ENCODE results near the gene CACNA2D4.

CACNA2D4 gene

DNA sequence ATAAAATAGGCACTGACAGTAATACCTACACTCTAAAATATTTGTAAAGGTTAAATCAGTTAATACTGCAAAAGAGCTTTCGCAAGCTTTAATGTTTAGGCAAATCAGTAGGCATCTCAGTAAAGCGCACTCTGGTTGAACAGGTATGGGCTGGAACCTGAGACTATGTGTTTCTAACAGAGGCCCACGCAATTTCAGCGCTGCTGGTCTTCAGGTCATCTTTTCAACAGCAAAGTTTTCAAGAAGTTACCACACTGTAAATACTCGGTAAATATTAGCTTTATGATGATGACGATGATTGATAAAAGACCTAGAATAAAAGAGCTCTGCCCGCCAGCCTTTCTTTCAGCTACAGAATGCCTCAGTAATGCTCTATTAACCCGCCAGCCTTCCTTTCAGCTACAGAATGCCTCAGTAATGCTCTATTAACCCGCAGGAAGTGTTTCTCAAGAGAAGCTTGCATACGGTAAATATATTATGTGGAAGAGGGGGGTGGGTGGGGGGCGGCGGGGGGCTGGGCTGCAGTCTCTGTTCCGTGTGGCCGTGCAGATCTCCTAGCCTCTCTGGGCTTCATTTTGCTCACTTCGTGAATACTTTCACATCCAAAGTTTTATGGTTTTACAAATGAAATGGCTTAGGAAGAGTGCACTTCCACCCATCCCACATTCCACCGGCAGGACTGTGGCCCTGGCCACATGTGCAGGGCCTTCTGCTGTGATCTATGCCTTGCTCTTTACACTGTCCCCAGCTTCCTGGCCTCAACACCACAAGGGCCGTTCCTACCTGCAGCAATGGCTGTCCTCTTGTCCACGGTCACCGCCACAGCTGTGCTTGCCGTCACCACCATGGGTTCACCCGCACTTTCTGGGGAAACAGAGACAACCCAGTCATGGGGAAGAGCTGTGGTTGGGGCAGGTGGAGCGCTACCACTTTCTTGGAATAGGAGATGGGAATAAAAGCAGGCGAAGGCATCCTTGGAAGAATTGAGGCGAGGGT, 78.2 kb downstream of the CACNA2D4 start:
- H3K9ac ChIP-seq (ENCODE audit: low read depth in 1 of 2, low read length in 2 of 2) = no peak overlapping the region
- H3K4me3 ChIP-seq (ENCODE audit: low read depth in 1 of 2, low read length in 2 of 2) = no peak overlapping the region
- H3K9me3 ChIP-seq (ENCODE audit: control insufficient read depth in 1 of 2, low read length in 2 of 2) = no peaks in the 10 kb centered on the region
- H3K36me3 ChIP-seq (ENCODE audit: control insufficient read depth in 1 of 2, insufficient read depth in 2 of 2, low read length in 2 of 2) = no peaks in the 10 kb centered on the region
- no peaks in the 10 kb centered on the region for H3K27me3 ChIP-seq (ENCODE audit: control insufficient read depth in 1 of 2, insufficient read depth in 2 of 2, low read length in 2 of 2)
- no peak overlapping the region for H3K27ac ChIP-seq (ENCODE audit: low read depth, low read length)
- H3K4me1 ChIP-seq (ENCODE audit: control insufficient read depth in 1 of 2, insufficient read depth in 2 of 2, low read length in 2 of 2) = no peaks in the 10 kb centered on the region

DNA sequence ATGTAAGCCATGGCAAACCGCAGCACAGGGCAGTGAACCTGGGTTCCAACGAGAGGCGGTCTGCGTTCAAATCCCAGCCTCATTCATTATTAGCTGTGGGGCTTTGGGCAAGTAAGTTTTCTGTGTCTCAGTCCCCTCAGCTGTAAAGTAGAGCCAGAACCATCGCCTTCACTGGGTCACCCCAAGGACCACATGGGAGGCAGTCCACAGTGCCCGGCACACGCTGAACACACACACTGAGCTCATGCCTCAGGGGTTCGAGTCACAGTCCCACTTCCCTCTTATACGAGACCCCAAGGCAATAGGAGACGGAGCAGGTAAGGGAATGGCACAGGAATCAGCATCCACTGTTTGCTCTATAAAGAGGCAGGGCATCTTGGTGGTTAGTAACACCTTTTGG, 79.0 kb downstream of the CACNA2D4 start:
- no peaks in the 10 kb centered on the region for H3K27me3 ChIP-seq (ENCODE audit: control insufficient read depth in 1 of 2, insufficient read depth in 2 of 2, low read length in 2 of 2)
- H3K4me3 ChIP-seq (ENCODE audit: low read depth in 1 of 2, low read length in 2 of 2) = no peak overlapping the region
- no peaks in the 10 kb centered on the region for H3K36me3 ChIP-seq (ENCODE audit: control insufficient read depth in 1 of 2, insufficient read depth in 2 of 2, low read length in 2 of 2)
- no peak overlapping the region for H3K9ac ChIP-seq (ENCODE audit: low read depth in 1 of 2, low read length in 2 of 2)
- no peaks in the 10 kb centered on the region for H3K4me1 ChIP-seq (ENCODE audit: control insufficient read depth in 1 of 2, insufficient read depth in 2 of 2, low read length in 2 of 2)
- no peaks in the 10 kb centered on the region for H3K9me3 ChIP-seq (ENCODE audit: control insufficient read depth in 1 of 2, low read length in 2 of 2)
- no peak overlapping the region for H3K27ac ChIP-seq (ENCODE audit: low read depth, low read length)

DNA sequence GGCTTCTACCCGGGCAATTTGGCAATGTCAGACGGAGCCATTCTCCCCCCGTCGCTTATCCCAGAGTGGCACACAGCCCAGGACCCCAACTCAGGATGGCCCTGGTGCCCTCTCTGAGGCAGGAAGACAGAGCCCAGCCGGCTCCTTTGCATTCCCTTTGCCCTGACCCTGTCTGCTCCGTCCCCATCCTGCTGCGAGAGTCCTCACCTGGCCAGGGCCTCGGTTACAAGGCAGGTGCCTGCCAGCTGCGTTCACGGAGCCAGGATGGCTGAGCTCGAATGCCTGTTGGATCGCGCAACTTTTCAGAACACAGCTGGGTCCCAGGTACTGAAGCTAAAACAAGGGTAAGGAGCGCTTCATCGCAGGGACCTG, 79.5 kb downstream of the CACNA2D4 start:
- Histone ChIP-seq H3K9ac (ENCODE audit: low read depth in 1 of 2, low read length in 2 of 2) (no peak overlapping the region), H3K4me3 (ENCODE audit: low read depth in 1 of 2, low read length in 2 of 2) (no peak overlapping the region), H3K9me3 (ENCODE audit: control insufficient read depth in 1 of 2, low read length in 2 of 2) (no peaks in the 10 kb centered on the region), H3K27me3 (ENCODE audit: control insufficient read depth in 1 of 2, insufficient read depth in 2 of 2, low read length in 2 of 2) (no peaks in the 10 kb centered on the region), H3K27ac (ENCODE audit: low read depth, low read length) (no peak overlapping the region), H3K4me1 (ENCODE audit: control insufficient read depth in 1 of 2, insufficient read depth in 2 of 2, low read length in 2 of 2) (no peaks in the 10 kb centered on the region), H3K36me3 (ENCODE audit: control insufficient read depth in 1 of 2, insufficient read depth in 2 of 2, low read length in 2 of 2) (no peaks in the 10 kb centered on the region)

DNA sequence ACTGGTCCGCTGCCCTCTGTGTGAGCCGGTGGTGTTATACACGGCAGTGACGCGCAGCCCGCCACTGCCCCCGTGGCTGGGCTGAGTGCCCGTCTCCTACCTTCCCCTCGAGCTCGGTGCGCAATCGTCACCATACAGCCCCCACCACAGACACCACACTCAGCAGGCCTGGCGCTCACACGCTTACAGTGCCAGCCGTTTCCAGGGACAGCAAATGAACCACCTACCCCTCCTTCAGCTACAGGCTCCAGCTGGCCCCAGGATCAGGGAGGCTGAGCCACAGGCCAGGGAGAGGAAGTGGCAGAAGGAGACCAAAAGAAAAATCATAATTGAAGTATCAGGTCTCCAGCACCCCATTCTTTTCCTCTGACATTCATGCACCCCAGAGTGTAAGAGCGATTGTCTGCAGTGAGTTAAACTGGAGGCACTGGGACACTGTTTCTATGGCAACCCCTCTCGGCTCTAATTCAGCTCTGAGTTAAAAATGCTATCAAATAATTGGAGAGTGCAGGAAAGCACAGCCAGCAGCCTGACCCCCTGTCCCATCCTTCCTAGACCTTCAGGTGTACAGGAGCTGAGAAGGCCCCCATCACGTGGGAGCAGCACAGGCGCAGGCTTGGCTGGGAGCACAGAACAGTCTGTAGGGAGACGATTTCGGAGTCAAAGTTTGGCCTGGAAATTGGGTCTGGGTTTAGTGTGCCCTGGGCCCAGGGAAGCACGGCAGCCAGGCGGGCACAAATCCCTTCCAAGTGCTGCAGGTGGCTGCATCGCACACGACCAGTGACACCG, 80.1 kb downstream of the CACNA2D4 start:
- no peaks in the 10 kb centered on the region for H3K4me1 ChIP-seq (ENCODE audit: control insufficient read depth in 1 of 2, insufficient read depth in 2 of 2, low read length in 2 of 2)
- H3K36me3 ChIP-seq (ENCODE audit: control insufficient read depth in 1 of 2, insufficient read depth in 2 of 2, low read length in 2 of 2) = no peaks in the 10 kb centered on the region
- H3K27ac ChIP-seq (ENCODE audit: low read depth, low read length) = no peak overlapping the region
- H3K9me3 ChIP-seq (ENCODE audit: control insufficient read depth in 1 of 2, low read length in 2 of 2) = no peaks in the 10 kb centered on the region
- H3K9ac ChIP-seq (ENCODE audit: low read depth in 1 of 2, low read length in 2 of 2) = no peak overlapping the region
- H3K27me3 ChIP-seq (ENCODE audit: control insufficient read depth in 1 of 2, insufficient read depth in 2 of 2, low read length in 2 of 2) = no peaks in the 10 kb centered on the region
- H3K4me3 ChIP-seq (ENCODE audit: low read depth in 1 of 2, low read length in 2 of 2) = no peak overlapping the region

DNA sequence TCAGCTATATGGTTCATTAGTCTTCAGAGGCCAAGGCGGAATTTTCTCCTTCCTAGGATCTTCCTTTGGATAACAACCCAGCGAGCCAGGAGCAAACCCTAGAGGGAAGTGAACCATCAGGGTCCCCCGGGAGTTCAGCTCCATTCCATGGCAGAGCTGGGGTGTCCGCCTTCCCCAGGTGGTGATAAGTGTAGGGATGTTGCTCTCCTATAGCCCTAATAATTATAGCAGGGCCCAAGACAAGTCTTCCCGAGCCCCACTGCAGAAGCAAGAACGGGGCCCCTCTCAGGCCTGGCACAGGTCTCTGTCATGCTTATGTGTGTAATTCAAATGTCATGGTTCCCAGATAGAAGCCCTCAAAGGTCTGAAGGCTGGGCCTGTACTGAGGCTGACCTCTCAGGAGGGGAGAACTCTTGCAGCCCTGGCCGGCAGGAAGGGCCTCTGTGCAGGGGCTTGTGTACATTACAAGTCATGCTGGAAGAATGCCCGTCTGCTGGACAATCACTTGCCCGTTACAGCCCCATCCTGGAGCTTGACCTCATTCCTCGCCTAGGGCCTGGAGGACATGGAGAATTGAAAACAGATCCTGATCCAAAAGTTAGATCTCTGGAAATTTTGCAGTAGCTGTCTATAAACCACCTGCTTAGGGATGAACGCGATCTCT, 80.8 kb downstream of the CACNA2D4 start:
- no peak overlapping the region for H3K9ac ChIP-seq (ENCODE audit: low read depth in 1 of 2, low read length in 2 of 2)

DNA sequence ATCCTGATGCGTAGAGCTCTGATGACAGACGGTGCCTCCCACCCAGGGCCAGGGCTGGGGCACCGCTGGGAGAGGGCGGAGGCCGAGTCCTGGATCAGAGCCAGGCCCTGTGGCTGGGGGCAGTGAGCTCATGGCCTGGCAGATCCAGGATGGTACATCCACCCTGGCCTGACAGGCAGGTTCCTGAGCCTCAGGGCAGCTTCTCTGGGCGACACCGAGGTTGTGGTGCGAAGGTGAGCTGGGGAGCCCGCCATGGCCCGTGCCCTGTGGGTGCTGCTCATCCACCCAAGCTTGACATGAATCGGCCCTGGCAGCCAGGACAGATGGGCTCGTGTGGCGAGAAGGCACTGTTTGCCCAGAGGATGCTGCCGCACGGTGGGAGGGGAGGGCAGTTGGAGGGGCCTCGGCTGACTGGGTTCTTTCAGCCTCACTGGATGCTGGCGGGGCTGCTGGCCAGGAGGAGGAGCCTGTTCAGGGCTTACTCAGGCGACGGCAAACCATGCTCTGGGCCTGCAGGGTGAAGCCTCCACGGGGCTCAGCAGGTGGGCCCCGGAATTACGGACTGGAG, 81.5 kb downstream of the CACNA2D4 start:
- Histone ChIP-seq H3K36me3 (ENCODE audit: control insufficient read depth in 1 of 2, insufficient read depth in 2 of 2, low read length in 2 of 2) (no peaks in the 10 kb centered on the region), H3K9me3 (ENCODE audit: control insufficient read depth in 1 of 2, low read length in 2 of 2) (no peaks in the 10 kb centered on the region), H3K27me3 (ENCODE audit: control insufficient read depth in 1 of 2, insufficient read depth in 2 of 2, low read length in 2 of 2) (peaks cover 0 to 6% of the 10 kb centered on the region in 2 donors), H3K4me3 (ENCODE audit: low read depth in 1 of 2, low read length in 2 of 2) (no peak overlapping the region), H3K9ac (ENCODE audit: low read depth in 1 of 2, low read length in 2 of 2) (no peak overlapping the region), H3K27ac (ENCODE audit: low read depth, low read length) (no peak overlapping the region), H3K4me1 (ENCODE audit: control insufficient read depth in 1 of 2, insufficient read depth in 2 of 2, low read length in 2 of 2) (no peaks in the 10 kb centered on the region)

More for the DNA sequence above, 80.8 kb downstream of the CACNA2D4 start:
- Histone ChIP-seq H3K27me3 (ENCODE audit: control insufficient read depth in 1 of 2, insufficient read depth in 2 of 2, low read length in 2 of 2) (peaks cover 0 to 6% of the 10 kb centered on the region in 2 donors), H3K36me3 (ENCODE audit: control insufficient read depth in 1 of 2, insufficient read depth in 2 of 2, low read length in 2 of 2) (no peaks in the 10 kb centered on the region), H3K4me1 (ENCODE audit: control insufficient read depth in 1 of 2, insufficient read depth in 2 of 2, low read length in 2 of 2) (no peaks in the 10 kb centered on the region), H3K9me3 (ENCODE audit: control insufficient read depth in 1 of 2, low read length in 2 of 2) (no peaks in the 10 kb centered on the region), H3K27ac (ENCODE audit: low read depth, low read length) (no peak overlapping the region), H3K4me3 (ENCODE audit: low read depth in 1 of 2, low read length in 2 of 2) (no peak overlapping the region)

DNA sequence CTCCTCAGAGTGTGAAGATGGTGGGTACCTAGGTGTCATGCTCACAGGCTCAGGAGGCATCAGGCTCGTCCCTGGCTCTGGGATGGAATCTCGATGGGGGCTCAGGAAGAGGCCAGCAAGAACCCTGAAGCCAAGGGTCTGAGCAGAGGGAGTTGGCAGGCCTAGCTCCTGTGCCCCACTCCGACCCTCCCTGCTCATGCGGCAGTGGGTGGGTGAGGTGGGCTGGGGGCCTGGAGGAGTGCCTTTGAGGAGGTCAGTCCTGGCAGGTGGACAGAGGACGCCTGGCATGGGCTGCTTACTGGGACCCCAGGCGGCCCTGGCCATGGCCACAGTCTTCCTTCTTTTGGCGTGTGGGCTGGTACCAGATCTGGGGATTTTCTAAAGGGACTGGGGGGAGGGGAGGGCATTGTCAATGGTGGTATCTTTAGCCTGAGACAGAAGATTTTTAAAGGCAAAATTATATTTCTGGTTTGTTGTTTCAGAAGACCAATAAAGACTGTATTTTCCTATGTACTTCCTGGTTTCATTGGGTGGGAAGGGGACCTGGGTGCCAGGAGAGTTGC, 82.1 kb downstream of the CACNA2D4 start:
- no peaks in the 10 kb centered on the region for H3K36me3 ChIP-seq (ENCODE audit: control insufficient read depth in 1 of 2, insufficient read depth in 2 of 2, low read length in 2 of 2)
- no peaks in the 10 kb centered on the region for H3K9me3 ChIP-seq (ENCODE audit: control insufficient read depth in 1 of 2, low read length in 2 of 2)
- peaks cover 0 to 6% of the 10 kb centered on the region in 2 donors for H3K27me3 ChIP-seq (ENCODE audit: control insufficient read depth in 1 of 2, insufficient read depth in 2 of 2, low read length in 2 of 2)
- H3K4me3 ChIP-seq (ENCODE audit: low read depth in 1 of 2, low read length in 2 of 2) = no peak overlapping the region
- no peaks in the 10 kb centered on the region for H3K4me1 ChIP-seq (ENCODE audit: control insufficient read depth in 1 of 2, insufficient read depth in 2 of 2, low read length in 2 of 2)
- H3K27ac ChIP-seq (ENCODE audit: low read depth, low read length) = no peak overlapping the region
- H3K9ac ChIP-seq (ENCODE audit: low read depth in 1 of 2, low read length in 2 of 2) = no peak overlapping the region

DNA sequence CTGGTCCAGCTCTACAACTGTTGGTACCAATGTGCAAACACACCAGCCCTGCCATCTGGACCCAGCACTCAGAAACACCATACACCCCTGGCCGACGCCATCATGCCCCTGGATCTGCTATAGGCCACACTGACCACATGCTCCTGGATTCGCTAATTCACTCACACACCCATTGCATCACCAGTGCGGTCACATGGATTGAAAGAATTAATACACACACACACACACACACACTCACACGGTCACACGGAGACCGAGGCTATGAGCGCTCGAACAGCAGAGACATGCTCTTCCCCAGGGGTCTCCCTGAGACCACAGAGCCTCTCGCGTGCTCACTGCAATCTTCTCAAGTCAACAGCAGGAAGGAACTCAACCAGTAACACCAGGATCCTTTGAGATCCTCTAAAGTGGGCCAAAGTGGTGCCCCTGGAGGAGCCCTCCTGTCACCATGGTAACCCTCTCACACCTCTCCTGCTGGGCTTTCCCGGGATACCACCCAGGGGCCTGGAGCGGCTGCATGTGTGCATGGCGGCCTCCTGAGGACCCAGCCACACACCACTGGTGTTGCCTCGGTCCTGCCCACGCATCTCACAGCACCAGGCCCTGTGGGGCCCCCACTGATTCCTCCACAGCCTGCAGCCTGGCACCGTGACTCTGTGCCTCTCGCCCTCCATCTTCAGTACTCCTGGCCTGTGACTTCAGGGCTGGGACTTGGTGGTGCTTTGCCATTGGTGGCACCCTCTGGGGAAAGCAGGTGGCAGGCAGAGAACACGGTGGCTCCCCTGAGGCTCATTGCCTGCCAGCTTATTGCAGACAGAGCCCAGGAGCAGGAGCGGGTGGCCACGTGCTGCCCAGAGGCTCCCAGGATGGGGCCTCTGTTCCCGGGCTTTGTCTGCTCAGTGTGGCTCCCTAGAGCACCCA, 83.0 kb downstream of the CACNA2D4 start:
- no peaks in the 10 kb centered on the region for H3K9me3 ChIP-seq (ENCODE audit: control insufficient read depth in 1 of 2, low read length in 2 of 2)
- H3K27ac ChIP-seq (ENCODE audit: low read depth, low read length) = no peak overlapping the region
- no peaks in the 10 kb centered on the region for H3K36me3 ChIP-seq (ENCODE audit: control insufficient read depth in 1 of 2, insufficient read depth in 2 of 2, low read length in 2 of 2)
- no peak overlapping the region for H3K9ac ChIP-seq (ENCODE audit: low read depth in 1 of 2, low read length in 2 of 2)
- peaks cover 6 to 7% of the 10 kb centered on the region in 2 donors for H3K27me3 ChIP-seq (ENCODE audit: control insufficient read depth in 1 of 2, insufficient read depth in 2 of 2, low read length in 2 of 2)
- no peak overlapping the region for H3K4me3 ChIP-seq (ENCODE audit: low read depth in 1 of 2, low read length in 2 of 2)
- H3K4me1 ChIP-seq (ENCODE audit: control insufficient read depth in 1 of 2, insufficient read depth in 2 of 2, low read length in 2 of 2) = no peaks in the 10 kb centered on the region

All from duodenal mucosa (tissue), 2 donors.